SK-N-SH (cell line): ENCODE measurements around the gene PDE8A. TPM values are rescaled to one million over a fixed set of nuclear protein-coding genes. Genes with fewer than 3 reads are reported as not detected.

Source experiments
- CTCF ChIA-PET: fragments of 300-600, 350-600 bp; formaldehyde crosslinking; extraction: SDS; loops from one replicate; lab custom pipeline; 2021; lab: Yijun Ruan, JAX
- POLR2A ChIA-PET: fragments of 350-600 bp; sonication (Branson Sonifier 250); formaldehyde crosslinking; extraction: SDS; loops from one replicate; lab custom pipeline; 2020; ENCODE audit warnings: antibody characterized with exemption, inconsistent platforms; lab: Yijun Ruan, JAX
- DNase-seq: peaks from one replicate; pipeline ENCODE4 v3.0.0; 2012
- H2AFZ ChIP-seq: fragments of 200-600 bp; sonication (generic); 2 replicates; pipeline ENCODE4 v1.8.1; 2016; ENCODE audit warnings: antibody characterized with exemption, mild to moderate bottlenecking, low read depth
- H3F3A ChIP-seq: fragments of 200-600 bp; sonication (generic); replicated peaks from 2 replicates; pipeline ENCODE3; 2016; ENCODE audit warnings: antibody characterized with exemption, mild to moderate bottlenecking; ENCODE audit not compliant: insufficient read depth
- H3K27ac ChIP-seq, 2 experiments: fragments of 200-500 bp in 1 of 2; fragments of 200-600 bp in 1 of 2; sonication (Bioruptor generic) in 1 of 2; sonication (generic), shearing (Covaris generic) in 1 of 2; 2 replicates each; pipeline versions ENCODE4 v1.5.1 to v1.6.1; 2014 to 2016; ENCODE audit warnings: low read depth in 2 of 2, inconsistent platforms in 1 of 2, low read length in 1 of 2, mild to moderate bottlenecking in 1 of 2, mixed read lengths in 1 of 2
- H3K27me3 ChIP-seq: fragments of 200-600 bp; sonication (generic), shearing (Covaris generic); 2 replicates; pipeline ENCODE4 v1.6.1; 2016; ENCODE audit warnings: mixed run types; ENCODE audit not compliant: insufficient read depth
- H3K36me3 ChIP-seq, 2 experiments: fragments of 200-500 bp in 1 of 2; fragments of 200-600 bp in 1 of 2; sonication (Bioruptor generic) in 1 of 2; sonication (generic) in 1 of 2; replicated peaks in 1 of 2; 2 replicates each; pipeline versions ENCODE3 to v1.5.1; 2014 to 2016; ENCODE audit warnings: low read length in 1 of 2, mild to moderate bottlenecking in 1 of 2; ENCODE audit not compliant: insufficient read depth in 2 of 2, control insufficient read depth in 1 of 2
- H3K4me1 ChIP-seq, 2 experiments: fragments of 200-500 bp in 1 of 2; fragments of 200-600 bp in 1 of 2; sonication (Bioruptor generic) in 1 of 2; sonication (generic), shearing (Covaris generic) in 1 of 2; 2 replicates each; pipeline versions ENCODE4 v1.5.1 to v1.6.1; 2014 to 2016; ENCODE audit warnings: low read depth in 1 of 2, low read length in 1 of 2, mixed run types in 1 of 2; ENCODE audit not compliant: insufficient read depth in 2 of 2, control insufficient read depth in 1 of 2
- H3K4me2 ChIP-seq: fragments of 200-600 bp; sonication (generic), shearing (Covaris generic); 2 replicates; pipeline ENCODE4 v1.6.1; 2017; ENCODE audit warnings: mixed run types
- H3K4me3 ChIP-seq, 2 experiments: fragments of 200-500 bp in 1 of 2; fragments of 200-600 bp in 1 of 2; sonication (Bioruptor generic) in 1 of 2; sonication (generic), shearing (Covaris generic) in 1 of 2; 2 replicates each; pipeline versions ENCODE4 v1.5.1 to v1.8.1; 2014 to 2016; ENCODE audit warnings: low read depth in 2 of 2, inconsistent platforms in 1 of 2, low read length in 1 of 2, mild to moderate bottlenecking in 1 of 2, mixed read lengths in 1 of 2, moderate library complexity in 1 of 2
- H3K79me2 ChIP-seq: fragments of 200-600 bp; sonication (generic); 2 replicates; pipeline ENCODE4 v1.8.1; 2017; ENCODE audit warnings: mild to moderate bottlenecking; ENCODE audit not compliant: insufficient read depth
- H3K9ac ChIP-seq: fragments of 200-600 bp; sonication (generic); 2 replicates; pipeline ENCODE4 v1.6.1; 2017; ENCODE audit warnings: mixed run types
- H3K9me2 ChIP-seq: fragments of 200-600 bp; sonication (generic); 2 replicates; pipeline ENCODE4 v1.6.1; 2017; ENCODE audit warnings: mixed run types
- H3K9me3 ChIP-seq: fragments of 200-600 bp; sonication (generic); 2 replicates; pipeline ENCODE4 v1.6.1; 2017; ENCODE audit warnings: mixed run types, mild to moderate bottlenecking, moderate library complexity
- H4K20me1 ChIP-seq: fragments of 200-600 bp; sonication (generic); 2 replicates; pipeline ENCODE4 v1.6.1; 2017; ENCODE audit warnings: mild to moderate bottlenecking, mixed run types; ENCODE audit not compliant: insufficient read depth
- CHD2 ChIP-seq: fragments of 150-350 bp; IDR thresholded peaks from 2 replicates; pipeline ENCODE4 v1.6.1; 2018; ENCODE audit warnings: low read length; ENCODE audit not compliant: partially characterized antibody
- ELF1 ChIP-seq: IDR thresholded peaks from 2 replicates; pipeline ENCODE4 v1.4.0; 2012
- EP300 ChIP-seq, 2 experiments: IDR thresholded peaks; 2 replicates each; pipeline versions ENCODE4 v1.4.0 to v1.6.1; 2012; ENCODE audit warnings: borderline replicate concordance in 1 of 2, low read depth in 1 of 2, low read length in 1 of 2
- FOSL2 ChIP-seq: IDR thresholded peaks from 2 replicates; pipeline ENCODE4 v1.4.0; 2012; ENCODE audit warnings: low read depth, mild to moderate bottlenecking, moderate library complexity, borderline replicate concordance
- FOXJ3 ChIP-seq: sonication (generic); formaldehyde crosslinking; IDR thresholded peaks from 2 replicates; pipeline ENCODE4 v1.5.1; 2020; ENCODE audit warnings: mild to moderate bottlenecking, missing genetic modification reagents
- FOXM1 ChIP-seq: IDR thresholded peaks from 2 replicates; pipeline ENCODE4 v1.4.0; 2012; ENCODE audit warnings: low read depth, mild to moderate bottlenecking
- GABPA ChIP-seq: IDR thresholded peaks from 2 replicates; pipeline ENCODE4 v1.4.0; 2012; ENCODE audit warnings: low read depth, mild to moderate bottlenecking
- IRF3 ChIP-seq: fragments of 150-350 bp; IDR thresholded peaks from 2 replicates; pipeline ENCODE4 v1.6.1; 2016; ENCODE audit warnings: mild to moderate bottlenecking, low read depth, low read length
- JUND ChIP-seq: IDR thresholded peaks from 2 replicates; pipeline ENCODE4 v1.4.0; 2012
- MXI1 ChIP-seq: IDR thresholded peaks from 2 replicates; pipeline ENCODE4 v1.6.1; 2012; ENCODE audit warnings: mild to moderate bottlenecking, low read depth, low read length, improper control_type of control experiment
- POLR2AphosphoS5 ChIP-seq: IDR thresholded peaks from 2 replicates; pipeline ENCODE4 v1.6.1; 2012; ENCODE audit warnings: low read depth, low read length
- RAD21 ChIP-seq: IDR thresholded peaks from 2 replicates; pipeline ENCODE4 v1.6.1; 2012; ENCODE audit warnings: mild to moderate bottlenecking, low read length
- RXRA ChIP-seq: IDR thresholded peaks from 2 replicates; pipeline ENCODE4 v1.4.0; 2012; ENCODE audit warnings: low read depth, mild to moderate bottlenecking, borderline replicate concordance
- SMC3 ChIP-seq: IDR thresholded peaks from 2 replicates; pipeline ENCODE4 v1.6.1; 2012; ENCODE audit warnings: low read depth, low read length, improper control_type of control experiment
- TAF1 ChIP-seq: IDR thresholded peaks from 2 replicates; pipeline ENCODE4 v1.6.1; 2012; ENCODE audit warnings: low read depth, mild to moderate bottlenecking, low read length, moderate library complexity, borderline replicate concordance
- WGBS: methylation state at CpG from one replicate; pipeline ENCODE4 v1.1.6; 2017; ENCODE audit warnings: low lambda C conversion rate; 5-methylcytosine and 5-hydroxymethylcytosine counted together
- polyA plus RNA-seq, 3 experiments: library from polyadenylated mRNA; depleted of rRNA; stranded (reverse); fragments of >200 nt; gene quantifications; 2 replicates each; pipeline ENCODE4 v1.2.3, GENCODE V29; 2012
- TF ChIP-seq, protein P1 (sequence below): IDR thresholded peaks from 2 replicates; pipeline ENCODE4 v1.4.0; 2012; ENCODE audit warnings: low read depth, borderline replicate concordance
- TF ChIP-seq, protein P2 (sequence below): IDR thresholded peaks from 2 replicates; pipeline ENCODE4 v1.4.0; 2012; ENCODE audit warnings: low read depth, borderline replicate concordance

PDE8A gene
- polyA plus RNA-seq, 1 of the 3 experiments (the other 2 are of a cell fraction) = 13.4 TPM

GRCh38 chr15:84944311-84944710 is 37.3 kb upstream of the PDE8A start:
- no peaks in the 10 kb centered on the region for H3K79me2 ChIP-seq
- DNase-seq = no peak
- H3K4me3 ChIP-seq = no peak overlapping the region
- H3K9me2 ChIP-seq = no peaks in the 10 kb centered on the region
- no peaks in the 10 kb centered on the region for H4K20me1 ChIP-seq
- H2AFZ ChIP-seq = no peak overlapping the region
- 100% methylated on average over 6 of the region's 10 CpGs for WGBS
- TF ChIP-seq, protein P1, sequence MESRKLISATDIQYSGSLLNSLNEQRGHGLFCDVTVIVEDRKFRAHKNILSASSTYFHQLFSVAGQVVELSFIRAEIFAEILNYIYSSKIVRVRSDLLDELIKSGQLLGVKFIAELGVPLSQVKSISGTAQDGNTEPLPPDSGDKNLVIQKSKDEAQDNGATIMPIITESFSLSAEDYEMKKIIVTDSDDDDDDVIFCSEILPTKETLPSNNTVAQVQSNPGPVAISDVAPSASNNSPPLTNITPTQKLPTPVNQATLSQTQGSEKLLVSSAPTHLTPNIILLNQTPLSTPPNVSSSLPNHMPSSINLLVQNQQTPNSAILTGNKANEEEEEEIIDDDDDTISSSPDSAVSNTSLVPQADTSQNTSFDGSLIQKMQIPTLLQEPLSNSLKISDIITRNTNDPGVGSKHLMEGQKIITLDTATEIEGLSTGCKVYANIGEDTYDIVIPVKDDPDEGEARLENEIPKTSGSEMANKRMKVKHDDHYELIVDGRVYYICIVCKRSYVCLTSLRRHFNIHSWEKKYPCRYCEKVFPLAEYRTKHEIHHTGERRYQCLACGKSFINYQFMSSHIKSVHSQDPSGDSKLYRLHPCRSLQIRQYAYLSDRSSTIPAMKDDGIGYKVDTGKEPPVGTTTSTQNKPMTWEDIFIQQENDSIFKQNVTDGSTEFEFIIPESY = no peak
- no peak for TF ChIP-seq SMC3
- TF ChIP-seq, protein P2, sequence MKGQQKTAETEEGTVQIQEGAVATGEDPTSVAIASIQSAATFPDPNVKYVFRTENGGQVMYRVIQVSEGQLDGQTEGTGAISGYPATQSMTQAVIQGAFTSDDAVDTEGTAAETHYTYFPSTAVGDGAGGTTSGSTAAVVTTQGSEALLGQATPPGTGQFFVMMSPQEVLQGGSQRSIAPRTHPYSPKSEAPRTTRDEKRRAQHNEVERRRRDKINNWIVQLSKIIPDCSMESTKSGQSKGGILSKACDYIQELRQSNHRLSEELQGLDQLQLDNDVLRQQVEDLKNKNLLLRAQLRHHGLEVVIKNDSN = no peak
- no peak for TF ChIP-seq FOXM1
- TF ChIP-seq TAF1 = no peak
- TF ChIP-seq GABPA = no peak
- TF ChIP-seq POLR2AphosphoS5 = no peak
- TF ChIP-seq FOXJ3 (CRISPR knock-in tag) = no peak
- TF ChIP-seq IRF3 = no peak
- no peak for TF ChIP-seq JUND
- TF ChIP-seq RAD21 = no peak
- TF ChIP-seq FOSL2 = no peak
- TF ChIP-seq MXI1 = no peak
- TF ChIP-seq EP300 (IDR thresholded peaks at IDR 0.05; ENCODE audit: borderline replicate concordance in 1 of 2, low read depth in 1 of 2, low read length in 1 of 2) = no peak
- TF ChIP-seq CHD2 = no peak
- no peak for TF ChIP-seq RXRA
- TF ChIP-seq ELF1 = no peak
- H3K36me3 ChIP-seq = no peaks in the 10 kb centered on the region
- peaks cover 0 to 7% of the 10 kb centered on the region in 2 experiments; a peak in 3 of 4 replicates for H3K4me1 ChIP-seq
- H3F3A ChIP-seq = peaks cover 20% of the 10 kb centered on the region
- no peak overlapping the region for H3K27ac ChIP-seq
- no peaks in the 10 kb centered on the region for H3K27me3 ChIP-seq
- no peak overlapping the region for H3K9ac ChIP-seq
- CTCF ChIA-PET = interaction anchor here (1.1 to 1.5 kb wide), 4 partner anchors 11 to 225 kb away, joined by 3 to 8 read pairs (median 5); no protein-coding TSS in a partner anchor
- POLR2A ChIA-PET = interaction anchor here (0.5 kb wide), 1 partner anchor 381 kb away, joined by 5 read pairs; no protein-coding TSS in a partner anchor
- no peak overlapping the region for H3K4me2 ChIP-seq
- H3K9me3 ChIP-seq = 0 out of 2 replicates have a peak, but pooled peaks cover 5% of the 10 kb centered on the region
